K562 (cell line): Measurements from ENCODE around the gene ST6GALNAC2.
A peak's percentile ranks its signal among the peaks of the same experiment; 100 is the strongest.

Source experiments
- BCL6 ChIP-seq: fragments of 250-450 bp; sonication (Bioruptor Pico); IDR thresholded peaks from 2 replicates; pipeline ENCODE4 v1.4.0; 2020
- E2F5 ChIP-seq: sonication (generic); formaldehyde crosslinking; IDR thresholded peaks from 2 replicates; pipeline ENCODE4 v1.8.0; 2022; ENCODE audit warnings: mild to moderate bottlenecking, missing genetic modification reagents
- EZH2 ChIP-seq: IDR thresholded peaks from 2 replicates; pipeline ENCODE4 v1.6.1; 2012; ENCODE audit warnings: low read depth, mild to moderate bottlenecking, inconsistent platforms, low read length, borderline replicate concordance
- KLF1 ChIP-seq: fragments of 450-650 bp; IDR thresholded peaks from 2 replicates; pipeline ENCODE4 v1.6.1; 2016; ENCODE audit warnings: missing genetic modification characterization, missing compliant biosample characterization
- NR2C2 ChIP-seq, 2 experiments: fragments of 200-800 bp in 1 of 2; sonication (Bioruptor generic) in 1 of 2; sonication (generic) in 1 of 2; formaldehyde crosslinking in 1 of 2; IDR thresholded peaks; 2 replicates each; pipeline versions ENCODE4 v1.6.1 to v1.8.0; 2016 to 2022; ENCODE audit warnings: mild to moderate bottlenecking in 1 of 2, missing compliant biosample characterization in 1 of 2, missing genetic modification characterization in 1 of 2, missing genetic modification reagents in 1 of 2
- NR3C1 ChIP-seq: sonication (generic); formaldehyde crosslinking; IDR thresholded peaks from 2 replicates; pipeline ENCODE4 v1.8.1; 2022; ENCODE audit warnings: missing genetic modification reagents
- POLR2AphosphoS5 ChIP-seq: IDR thresholded peaks from 2 replicates; pipeline ENCODE4 v1.6.1; 2011; ENCODE audit warnings: mild to moderate bottlenecking, low read depth, low read length, moderate library complexity; ENCODE audit not compliant: control insufficient read depth, insufficient read depth
- POLR2B ChIP-seq: fragments of 450-650 bp; IDR thresholded peaks from 2 replicates; pipeline ENCODE4 v1.6.1; 2018; ENCODE audit warnings: low read depth; ENCODE audit not compliant: partially characterized antibody
- SREBF1 ChIP-seq: fragments of 150-350 bp; IDR thresholded peaks from 2 replicates; pipeline ENCODE4 v1.6.1; 2014; ENCODE audit warnings: antibody characterized with exemption, low read depth, low read length, borderline replicate concordance
- TF ChIP-seq, protein P1 (sequence below), 3 experiments: IDR thresholded peaks in 2 of 3; conservative IDR thresholded peaks in 1 of 3; 2 replicates each; pipeline ENCODE4 v1.5.1; 2011 to 2012; ENCODE audit warnings: low read length in 3 of 3, mild to moderate bottlenecking in 3 of 3, control low read depth in 2 of 3, improper control_type of control experiment in 1 of 3, inconsistent platforms in 1 of 3, low read depth in 1 of 3, mixed read lengths in 1 of 3, moderate library complexity in 1 of 3; ENCODE audit not compliant: insufficient read depth in 2 of 3
- TF ChIP-seq, protein P2 (sequence below): fragments of 450-650 bp; formaldehyde crosslinking; IDR thresholded peaks from 2 replicates; pipeline ENCODE4 v1.4.0; 2022; ENCODE audit warnings: missing genetic modification characterization

DNA sequence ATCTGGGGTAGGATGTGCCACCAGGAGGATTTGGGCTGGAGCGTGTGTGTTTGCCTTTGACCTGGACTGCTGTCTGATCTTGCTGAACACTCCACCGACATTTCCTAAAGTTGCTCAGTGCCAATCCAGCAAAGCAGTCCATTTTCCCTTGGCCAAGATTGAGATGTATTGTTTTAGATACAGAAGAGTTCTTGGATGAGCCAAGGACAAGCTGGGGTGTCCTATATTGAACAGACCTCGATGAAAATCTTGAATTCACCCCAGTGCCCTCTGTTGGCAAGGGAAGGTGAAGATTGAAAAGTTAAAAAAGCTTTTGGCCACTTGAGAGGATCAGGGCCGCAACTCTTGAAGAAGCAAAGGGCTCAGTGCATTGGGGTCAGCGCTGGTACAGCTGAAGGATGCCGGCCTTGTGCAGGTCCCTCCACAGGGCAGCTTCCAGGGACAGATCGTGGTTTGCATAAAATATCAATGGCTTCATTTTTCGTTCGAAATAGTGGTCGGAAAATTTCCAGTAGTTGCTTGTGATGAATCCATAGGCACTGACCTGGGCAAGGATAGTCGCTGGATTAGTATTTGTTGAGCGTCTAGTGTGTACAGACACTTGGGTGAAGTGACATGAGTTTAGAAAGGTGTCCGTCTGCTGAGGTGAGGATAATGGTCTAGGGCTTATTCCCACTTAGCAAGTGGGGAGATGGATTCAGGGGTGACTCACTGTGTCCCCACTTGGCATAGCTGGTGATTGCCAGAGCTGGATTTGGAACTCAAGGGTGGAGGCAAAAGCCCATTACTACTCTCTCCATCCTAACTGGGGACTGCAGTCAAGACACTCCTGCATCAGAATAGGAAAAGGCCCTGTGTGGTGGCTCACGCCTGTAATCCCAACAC, 19.7 kb downstream of the ST6GALNAC2 start:
- no peak for TF ChIP-seq E2F5 (CRISPR knock-in tag)
- no peak for TF ChIP-seq NR2C2 (CRISPR knock-in tag; IDR thresholded peaks at IDR 0.05)
- TF ChIP-seq NR2C2 (tag; IDR thresholded peaks at IDR 0.05) = no peak
- TF ChIP-seq BCL6 = no peak
- peak; percentile 30 for TF ChIP-seq POLR2B
- TF ChIP-seq NR3C1 (CRISPR knock-in tag) = no peak
- TF ChIP-seq KLF1 = no peak
- TF ChIP-seq POLR2AphosphoS5 = no peak; the same call in 1 of the 2 replicates
- no peak for TF ChIP-seq EZH2
- TF ChIP-seq SREBF1 = no peak
- TF ChIP-seq, protein P1, sequence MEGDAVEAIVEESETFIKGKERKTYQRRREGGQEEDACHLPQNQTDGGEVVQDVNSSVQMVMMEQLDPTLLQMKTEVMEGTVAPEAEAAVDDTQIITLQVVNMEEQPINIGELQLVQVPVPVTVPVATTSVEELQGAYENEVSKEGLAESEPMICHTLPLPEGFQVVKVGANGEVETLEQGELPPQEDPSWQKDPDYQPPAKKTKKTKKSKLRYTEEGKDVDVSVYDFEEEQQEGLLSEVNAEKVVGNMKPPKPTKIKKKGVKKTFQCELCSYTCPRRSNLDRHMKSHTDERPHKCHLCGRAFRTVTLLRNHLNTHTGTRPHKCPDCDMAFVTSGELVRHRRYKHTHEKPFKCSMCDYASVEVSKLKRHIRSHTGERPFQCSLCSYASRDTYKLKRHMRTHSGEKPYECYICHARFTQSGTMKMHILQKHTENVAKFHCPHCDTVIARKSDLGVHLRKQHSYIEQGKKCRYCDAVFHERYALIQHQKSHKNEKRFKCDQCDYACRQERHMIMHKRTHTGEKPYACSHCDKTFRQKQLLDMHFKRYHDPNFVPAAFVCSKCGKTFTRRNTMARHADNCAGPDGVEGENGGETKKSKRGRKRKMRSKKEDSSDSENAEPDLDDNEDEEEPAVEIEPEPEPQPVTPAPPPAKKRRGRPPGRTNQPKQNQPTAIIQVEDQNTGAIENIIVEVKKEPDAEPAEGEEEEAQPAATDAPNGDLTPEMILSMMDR (IDR thresholded peaks at IDR 0.05 in 2 of 3, conservative IDR thresholded peaks at IDR 0.05 in 1 of 3; ENCODE audit: insufficient read depth in 2 of 3, low read depth in 1 of 3, low read length in 3 of 3) = no peak
- TF ChIP-seq, protein P2, sequence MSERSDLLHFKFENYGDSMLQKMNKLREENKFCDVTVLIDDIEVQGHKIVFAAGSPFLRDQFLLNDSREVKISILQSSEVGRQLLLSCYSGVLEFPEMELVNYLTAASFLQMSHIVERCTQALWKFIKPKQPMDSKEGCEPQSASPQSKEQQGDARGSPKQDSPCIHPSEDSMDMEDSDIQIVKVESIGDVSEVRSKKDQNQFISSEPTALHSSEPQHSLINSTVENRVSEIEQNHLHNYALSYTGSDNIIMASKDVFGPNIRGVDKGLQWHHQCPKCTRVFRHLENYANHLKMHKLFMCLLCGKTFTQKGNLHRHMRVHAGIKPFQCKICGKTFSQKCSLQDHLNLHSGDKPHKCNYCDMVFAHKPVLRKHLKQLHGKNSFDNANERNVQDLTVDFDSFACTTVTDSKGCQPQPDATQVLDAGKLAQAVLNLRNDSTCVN (CRISPR knock-in tag) = no peak
